Measurements from ENCODE around the gene ALKBH7. TPM values are rescaled to one million over a fixed set of nuclear protein-coding genes. Genes with fewer than 3 reads are reported as not detected.

ALKBH7 gene
- total RNA-seq, 1 donor: 52.1 TPM

GRCh38 chr19:6417713-6418561 lies 45.3 kb downstream of the ALKBH7 start:
- no peak overlapping the region for H3K27ac ChIP-seq (ENCODE audit: low read depth, low read length)
- no peaks in the 10 kb centered on the region for H3K4me1 ChIP-seq (ENCODE audit: insufficient read depth, low read length)
- no peak overlapping the region for H2AFZ ChIP-seq (ENCODE audit: low read length)
- no peak overlapping the region for H3K4me2 ChIP-seq (ENCODE audit: insufficient read depth, low read length)
- TF ChIP-seq CTCF (IDR thresholded peaks at IDR 0.05; ENCODE audit: extremely low read depth, low read depth, low read length): peak; percentile 52
- no peak overlapping the region for H3K4me3 ChIP-seq (ENCODE audit: insufficient read depth, low read length)
- H3K36me3 ChIP-seq (ENCODE audit: insufficient read depth, low read length): peaks cover 83% of the 10 kb centered on the region
- no peaks in the 10 kb centered on the region for H3K27me3 ChIP-seq (ENCODE audit: insufficient read depth, low read length)
- no peaks in the 10 kb centered on the region for H3K9me3 ChIP-seq (ENCODE audit: low read depth, low read length)
- peak; percentile 97 for DNase-seq (ENCODE audit: insufficient read length, low spot score, missing footprints)
- H3K79me2 ChIP-seq (ENCODE audit: insufficient read depth, low read length): peaks cover 54% of the 10 kb centered on the region
- H4K20me1 ChIP-seq (ENCODE audit: insufficient read depth, low read length): peaks cover 52% of the 10 kb centered on the region

- no peak overlapping the region for H2AFZ ChIP-seq (ENCODE audit: low read length)
- peaks cover 60% of the 10 kb centered on the region for H3K79me2 ChIP-seq (ENCODE audit: insufficient read depth, low read length)
- no peak overlapping the region for H3K4me2 ChIP-seq (ENCODE audit: insufficient read depth, low read length)
- H3K4me3 ChIP-seq (ENCODE audit: insufficient read depth, low read length): no peak overlapping the region
- H3K4me1 ChIP-seq (ENCODE audit: insufficient read depth, low read length): peaks cover 5% of the 10 kb centered on the region
- no peak for TF ChIP-seq CTCF (IDR thresholded peaks at IDR 0.05; ENCODE audit: extremely low read depth, low read depth, low read length)
- DNase-seq (ENCODE audit: insufficient read length, low spot score, missing footprints): no peak
- H3K9me3 ChIP-seq (ENCODE audit: low read depth, low read length): no peaks in the 10 kb centered on the region
- H4K20me1 ChIP-seq (ENCODE audit: insufficient read depth, low read length): peaks cover 58% of the 10 kb centered on the region
- peaks cover 83% of the 10 kb centered on the region for H3K36me3 ChIP-seq (ENCODE audit: insufficient read depth, low read length)
- no peak overlapping the region for H3K27ac ChIP-seq (ENCODE audit: low read depth, low read length)
- H3K27me3 ChIP-seq (ENCODE audit: insufficient read depth, low read length): no peaks in the 10 kb centered on the region
Measured at GRCh38 chr19:6418562-6418932, 46.0 kb downstream of the ALKBH7 start.

- H3K27ac ChIP-seq (ENCODE audit: low read depth, low read length): no peak overlapping the region
Measured at GRCh38 chr19:6421075-6422014, 48.8 kb downstream of the ALKBH7 start.

More at GRCh38 chr19:6421075-6422014, 48.8 kb downstream of the ALKBH7 start:
- Histone ChIP-seq H3K4me3 (ENCODE audit: insufficient read depth, low read length) (no peak overlapping the region), H4K20me1 (ENCODE audit: insufficient read depth, low read length) (peaks cover 63% of the 10 kb centered on the region), H3K27me3 (ENCODE audit: insufficient read depth, low read length) (no peaks in the 10 kb centered on the region), H3K4me2 (ENCODE audit: insufficient read depth, low read length) (no peak overlapping the region), H2AFZ (ENCODE audit: low read length) (no peak overlapping the region), H3K4me1 (ENCODE audit: insufficient read depth, low read length) (peaks cover 5% of the 10 kb centered on the region), H3K36me3 (ENCODE audit: insufficient read depth, low read length) (peaks cover 64% of the 10 kb centered on the region), H3K79me2 (ENCODE audit: insufficient read depth, low read length) (peaks cover 68% of the 10 kb centered on the region), H3K9me3 (ENCODE audit: low read depth, low read length) (no peaks in the 10 kb centered on the region)
- no peak for TF ChIP-seq CTCF (IDR thresholded peaks at IDR 0.05; ENCODE audit: extremely low read depth, low read depth, low read length)
- DNase-seq (ENCODE audit: insufficient read length, low spot score, missing footprints): peak; percentile 66

Measured in osteoblast (primary cell).